ENCODE measurements around the gene GRID1.

Gene GRID1

GRCh38 chr10:86059892-86060291, 306.7 kb downstream of the GRID1 start:
- Histone ChIP-seq H3K27me3 (no peaks in the 10 kb centered on the region), H3K9me3 (no peaks in the 10 kb centered on the region), H3K36me3 (no peaks in the 10 kb centered on the region), H3K4me1 (ENCODE audit: control insufficient read depth in 1 of 2, insufficient read depth in 1 of 2, low read depth in 1 of 2, low read length in 1 of 2) (no peaks in the 10 kb centered on the region), H3K4me3 (ENCODE audit: low read depth in 1 of 2, low read length in 1 of 2) (no peak overlapping the region), H3K27ac (no peak overlapping the region)
- no peak for TF ChIP-seq CTCF (IDR thresholded peaks at IDR 0.05)

- Histone ChIP-seq H3K36me3 (no peaks in the 10 kb centered on the region), H3K9me3 (no peaks in the 10 kb centered on the region), H3K27me3 (no peaks in the 10 kb centered on the region), H3K4me1 (ENCODE audit: control insufficient read depth in 1 of 2, insufficient read depth in 1 of 2, low read depth in 1 of 2, low read length in 1 of 2) (no peaks in the 10 kb centered on the region), H3K27ac (no peak overlapping the region), H3K4me3 (ENCODE audit: low read depth in 1 of 2, low read length in 1 of 2) (no peak overlapping the region)
- TF ChIP-seq CTCF (IDR thresholded peaks at IDR 0.05) = no peak
These were observed 307.6 kb downstream of the GRID1 start for GRCh38 chr10:86058964-86059363.

GRCh38 chr10:86057708-86058107, 308.9 kb downstream of the GRID1 start:
- no peak overlapping the region for H3K4me3 ChIP-seq (ENCODE audit: low read depth in 1 of 2, low read length in 1 of 2)
- no peaks in the 10 kb centered on the region for H3K27me3 ChIP-seq
- no peaks in the 10 kb centered on the region for H3K4me1 ChIP-seq (ENCODE audit: control insufficient read depth in 1 of 2, insufficient read depth in 1 of 2, low read depth in 1 of 2, low read length in 1 of 2)
- TF ChIP-seq CTCF (IDR thresholded peaks at IDR 0.05) = no peak
- H3K9me3 ChIP-seq = no peaks in the 10 kb centered on the region
- no peak overlapping the region for H3K27ac ChIP-seq
- H3K36me3 ChIP-seq = no peaks in the 10 kb centered on the region

GRCh38 chr10:86056672-86057071, 309.9 kb downstream of the GRID1 start:
- no peaks in the 10 kb centered on the region for H3K9me3 ChIP-seq
- no peaks in the 10 kb centered on the region for H3K36me3 ChIP-seq
- no peak overlapping the region for H3K27ac ChIP-seq
- no peak for TF ChIP-seq CTCF (IDR thresholded peaks at IDR 0.05)
- H3K27me3 ChIP-seq = no peaks in the 10 kb centered on the region
- no peaks in the 10 kb centered on the region for H3K4me1 ChIP-seq (ENCODE audit: control insufficient read depth in 1 of 2, insufficient read depth in 1 of 2, low read depth in 1 of 2, low read length in 1 of 2)
- no peak overlapping the region for H3K4me3 ChIP-seq (ENCODE audit: low read depth in 1 of 2, low read length in 1 of 2)

GRCh38 chr10:86055928-86056327, 310.7 kb downstream of the GRID1 start:
- Histone ChIP-seq H3K4me1 (ENCODE audit: control insufficient read depth in 1 of 2, insufficient read depth in 1 of 2, low read depth in 1 of 2, low read length in 1 of 2) (no peaks in the 10 kb centered on the region), H3K9me3 (no peaks in the 10 kb centered on the region), H3K27ac (no peak overlapping the region), H3K36me3 (no peaks in the 10 kb centered on the region), H3K4me3 (ENCODE audit: low read depth in 1 of 2, low read length in 1 of 2) (no peak overlapping the region), H3K27me3 (no peaks in the 10 kb centered on the region)
- no peak for TF ChIP-seq CTCF (IDR thresholded peaks at IDR 0.05)

GRCh38 chr10:86053675-86054074, 312.9 kb downstream of the GRID1 start:
- Histone ChIP-seq H3K9me3 (no peaks in the 10 kb centered on the region), H3K27me3 (no peaks in the 10 kb centered on the region), H3K36me3 (no peaks in the 10 kb centered on the region), H3K4me1 (ENCODE audit: control insufficient read depth in 1 of 2, insufficient read depth in 1 of 2, low read depth in 1 of 2, low read length in 1 of 2) (no peaks in the 10 kb centered on the region), H3K27ac (no peak overlapping the region), H3K4me3 (ENCODE audit: low read depth in 1 of 2, low read length in 1 of 2) (no peak overlapping the region)
- no peak for TF ChIP-seq CTCF (IDR thresholded peaks at IDR 0.05)
